Transverse colon (tissue), 4 donors: ENCODE data around the gene ZNF618.

Experiments
- CTCF ChIP-seq, 5 experiments: fragments of 200-600 bp in 3 of 5; fragments of 450-650 bp in 2 of 5; sonication (generic) in 3 of 5; IDR thresholded peaks; 1 replicate in 2 of 5; 2 replicates in 3 of 5; pipeline ENCODE4 v1.5.1; 2016 to 2017; ENCODE audit warnings: antibody characterized with exemption in 5 of 5, inconsistent platforms in 3 of 5, mild to moderate bottlenecking in 2 of 5, moderate library complexity in 1 of 5
- POLR2AphosphoS5 ChIP-seq, 3 donors: sonication (generic); formaldehyde crosslinking; IDR thresholded peaks; one replicate each; pipeline ENCODE4 v1.6.1; 2016; ENCODE audit warnings: antibody characterized with exemption in 3 of 3

- TF ChIP-seq CTCF (IDR thresholded peaks at IDR 0.05): no peak
- no peak for TF ChIP-seq POLR2AphosphoS5 (IDR thresholded peaks at IDR 0.05)
Observed at GRCh38 chr9:113978725-113979342, 102.7 kb downstream of the ZNF618 start.
